GM10266 (cell line): ENCODE data around the gene AIG1.

Experiments used
- DNase-seq: peaks from one replicate; pipeline ENCODE4 v3.0.0; 2012; ENCODE audit errors: extremely low spot score
- CTCF ChIP-seq: IDR thresholded peaks from 2 replicates; pipeline ENCODE4 v1.5.1; 2012; ENCODE audit warnings: mild to moderate bottlenecking, low read depth; ENCODE audit not compliant: control insufficient read depth, insufficient read depth; ENCODE audit errors: missing control alignments

The AIG1 gene

GRCh38 chr6:143064271-143064670 is 3.6 kb downstream of the AIG1 start:
- no peak for TF ChIP-seq CTCF
- no peak for DNase-seq

- no peak for TF ChIP-seq CTCF
- DNase-seq, result no peak
These were observed 4.4 kb downstream of the AIG1 start for GRCh38 chr6:143064951-143065683.

GRCh38 chr6:143068001-143068400 is 7.3 kb downstream of the AIG1 start:
- DNase-seq, result no peak
- no peak for TF ChIP-seq CTCF

GRCh38 chr6:143074101-143074500 is 13.4 kb downstream of the AIG1 start:
- no peak for DNase-seq
- no peak for TF ChIP-seq CTCF

GRCh38 chr6:143074670-143075318 is 14.1 kb downstream of the AIG1 start:
- no peak for TF ChIP-seq CTCF
- DNase-seq, result no peak

GRCh38 chr6:143078468-143079324 is 18.0 kb downstream of the AIG1 start:
- no peak for DNase-seq
- TF ChIP-seq CTCF, result no peak
